ENCODE results near the gene FOXJ2.

DNA sequence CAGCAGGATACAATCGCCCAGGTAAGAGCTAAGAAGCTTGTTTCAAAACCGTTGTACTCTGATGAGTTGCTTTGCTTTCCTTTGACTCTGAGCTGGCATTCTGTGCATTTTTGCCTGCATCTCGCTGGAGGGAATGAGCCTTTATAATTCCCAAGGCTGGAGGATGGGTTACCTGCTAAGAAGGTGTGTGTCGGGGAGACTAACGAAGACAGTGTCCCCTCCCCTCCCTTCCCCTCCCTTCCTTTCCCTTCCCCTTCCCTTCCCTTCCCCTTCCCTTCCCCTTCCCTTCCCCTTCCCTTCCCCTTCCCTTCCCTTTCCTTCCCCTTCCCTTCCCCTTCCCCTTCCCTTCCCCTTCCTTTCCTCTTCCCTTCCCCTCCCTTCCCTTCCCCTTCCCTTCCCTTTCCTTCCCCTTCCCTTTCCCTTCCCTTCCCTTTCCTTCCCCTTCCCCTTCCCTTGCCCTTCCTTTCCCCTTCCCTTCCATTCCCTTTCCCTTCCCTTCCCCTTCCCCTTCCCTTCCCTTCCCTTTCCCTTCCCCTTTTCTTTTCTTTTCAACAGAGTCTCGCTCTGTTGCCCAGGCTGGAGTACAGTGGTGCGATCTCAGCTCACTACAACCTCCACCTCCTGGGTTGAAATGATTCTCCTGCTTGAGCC is 18.2 kb downstream of the FOXJ2 start:
- TF ChIP-seq, protein P1, sequence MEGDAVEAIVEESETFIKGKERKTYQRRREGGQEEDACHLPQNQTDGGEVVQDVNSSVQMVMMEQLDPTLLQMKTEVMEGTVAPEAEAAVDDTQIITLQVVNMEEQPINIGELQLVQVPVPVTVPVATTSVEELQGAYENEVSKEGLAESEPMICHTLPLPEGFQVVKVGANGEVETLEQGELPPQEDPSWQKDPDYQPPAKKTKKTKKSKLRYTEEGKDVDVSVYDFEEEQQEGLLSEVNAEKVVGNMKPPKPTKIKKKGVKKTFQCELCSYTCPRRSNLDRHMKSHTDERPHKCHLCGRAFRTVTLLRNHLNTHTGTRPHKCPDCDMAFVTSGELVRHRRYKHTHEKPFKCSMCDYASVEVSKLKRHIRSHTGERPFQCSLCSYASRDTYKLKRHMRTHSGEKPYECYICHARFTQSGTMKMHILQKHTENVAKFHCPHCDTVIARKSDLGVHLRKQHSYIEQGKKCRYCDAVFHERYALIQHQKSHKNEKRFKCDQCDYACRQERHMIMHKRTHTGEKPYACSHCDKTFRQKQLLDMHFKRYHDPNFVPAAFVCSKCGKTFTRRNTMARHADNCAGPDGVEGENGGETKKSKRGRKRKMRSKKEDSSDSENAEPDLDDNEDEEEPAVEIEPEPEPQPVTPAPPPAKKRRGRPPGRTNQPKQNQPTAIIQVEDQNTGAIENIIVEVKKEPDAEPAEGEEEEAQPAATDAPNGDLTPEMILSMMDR (IDR thresholded peaks at IDR 0.05; ENCODE audit: insufficient read depth, low read length), result no peak
- no peak for TF ChIP-seq GABPA (IDR thresholded peaks at IDR 0.05; ENCODE audit: low read depth)
